HepG2 (cell line): ENCODE data around the gene RREB1. TPM values are rescaled to one million over a fixed set of nuclear protein-coding genes. Genes with fewer than 3 reads are reported as not detected.

Experiments used
- ATF7-NPFF ChIP-seq: sonication (generic); formaldehyde crosslinking; IDR thresholded peaks from 2 replicates; pipeline ENCODE4 v1.8.1; 2023; ENCODE audit warnings: mild to moderate bottlenecking, low read depth, missing genetic modification reagents, moderate library complexity
- FOXA3 ChIP-seq: IDR thresholded peaks from 2 replicates; pipeline ENCODE4 v1.6.1; 2016; ENCODE audit warnings: missing genetic modification reagents, missing compliant biosample characterization
- KDM2A ChIP-seq: sonication (generic); formaldehyde crosslinking; IDR thresholded peaks from 2 replicates; pipeline ENCODE4 v1.4.0; 2020; ENCODE audit warnings: low read depth, missing genetic modification reagents, borderline replicate concordance
- NFE2L1 ChIP-seq: sonication (generic); formaldehyde crosslinking; IDR thresholded peaks from 2 replicates; pipeline ENCODE4 v1.4.0; 2020; ENCODE audit warnings: missing genetic modification reagents, mild to moderate bottlenecking, borderline replicate concordance
- PAF1 ChIP-seq: IDR thresholded peaks from 2 replicates; pipeline ENCODE4 v1.6.1; 2016; ENCODE audit warnings: missing genetic modification reagents, missing compliant biosample characterization
- SALL1 ChIP-seq: sonication (generic); formaldehyde crosslinking; IDR thresholded peaks from 2 replicates; pipeline ENCODE4 v1.8.0; 2022; ENCODE audit warnings: mild to moderate bottlenecking, missing genetic modification reagents
- SKI ChIP-seq: fragments of 450-650 bp; IDR thresholded peaks from one replicate; pipeline ENCODE4 v1.6.1; 2018; ENCODE audit warnings: mild to moderate bottlenecking; ENCODE audit not compliant: partially characterized antibody
- ZNF34 ChIP-seq: sonication (generic); formaldehyde crosslinking; IDR thresholded peaks from 2 replicates; pipeline ENCODE4 v1.4.0; 2020; ENCODE audit warnings: mild to moderate bottlenecking, missing genetic modification reagents, borderline replicate concordance
- ZNF564 ChIP-seq: sonication (generic); formaldehyde crosslinking; IDR thresholded peaks from 2 replicates; pipeline ENCODE4 v1.8.1; 2023; ENCODE audit warnings: mild to moderate bottlenecking, missing genetic modification reagents
- ZNF670 ChIP-seq: sonication (generic); formaldehyde crosslinking; IDR thresholded peaks from 2 replicates; pipeline ENCODE4 v1.8.0; 2022; ENCODE audit warnings: mild to moderate bottlenecking, missing genetic modification reagents, borderline replicate concordance
- polyA plus RNA-seq, 8 experiments: library from polyadenylated mRNA; depleted of rRNA in 3 of 8; stranded (reverse) in 7 of 8; unstranded in 1 of 8; fragments of >200 nt; fragmentation: Illumina TruSeq in 4 of 8; extraction: Trizol in 4 of 8; gene quantifications; 2 replicates each; pipeline versions ENCODE4 v1.2.1 to v1.2.3, GENCODE V29; 2011 to 2016; ENCODE audit warnings: low read depth in 4 of 8, missing spikeins in 1 of 8, mixed read lengths in 1 of 8; ENCODE audit not compliant: insufficient read depth in 1 of 8
- total RNA-seq, 5 experiments: library from RNA; depleted of rRNA; stranded (reverse); fragments of >200 nt; fragmentation: Illumina TruSeq; extraction: Trizol; gene quantifications; 2 replicates each; pipeline ENCODE4 v1.2.3, GENCODE V29; 2016; ENCODE audit warnings: low read depth in 1 of 5
- TF ChIP-seq, protein P1 (sequence below): sonication (generic); formaldehyde crosslinking; IDR thresholded peaks from 2 replicates; pipeline ENCODE4 v1.8.1; 2022; ENCODE audit warnings: low read depth, mild to moderate bottlenecking, missing genetic modification reagents
- TF ChIP-seq, protein P2 (sequence below): sonication (generic); formaldehyde crosslinking; IDR thresholded peaks from 2 replicates; pipeline ENCODE4 v1.4.0; 2020; ENCODE audit warnings: mild to moderate bottlenecking, missing genetic modification reagents
- TF ChIP-seq, protein P3 (sequence below): conservative IDR thresholded peaks from 2 replicates; pipeline ENCODE4 v1.6.1; 2018; ENCODE audit warnings: missing genetic modification reagents
- TF ChIP-seq, protein P4 (sequence below): sonication (generic); formaldehyde crosslinking; IDR thresholded peaks from 2 replicates; pipeline ENCODE4 v1.5.1; 2020; ENCODE audit warnings: mild to moderate bottlenecking, missing genetic modification reagents
- TF ChIP-seq, protein P5 (sequence below): sonication (generic); formaldehyde crosslinking; IDR thresholded peaks from 2 replicates; pipeline ENCODE4 v1.5.1; 2020; ENCODE audit warnings: mild to moderate bottlenecking, missing genetic modification reagents, moderate library complexity

The RREB1 gene
- total and polyA plus RNA-seq, 2 of the 13 experiments (the other 11 are each of a cell fraction or from before 2014, with no cell fraction given): 6.1 to 23.2 TPM

DNA sequence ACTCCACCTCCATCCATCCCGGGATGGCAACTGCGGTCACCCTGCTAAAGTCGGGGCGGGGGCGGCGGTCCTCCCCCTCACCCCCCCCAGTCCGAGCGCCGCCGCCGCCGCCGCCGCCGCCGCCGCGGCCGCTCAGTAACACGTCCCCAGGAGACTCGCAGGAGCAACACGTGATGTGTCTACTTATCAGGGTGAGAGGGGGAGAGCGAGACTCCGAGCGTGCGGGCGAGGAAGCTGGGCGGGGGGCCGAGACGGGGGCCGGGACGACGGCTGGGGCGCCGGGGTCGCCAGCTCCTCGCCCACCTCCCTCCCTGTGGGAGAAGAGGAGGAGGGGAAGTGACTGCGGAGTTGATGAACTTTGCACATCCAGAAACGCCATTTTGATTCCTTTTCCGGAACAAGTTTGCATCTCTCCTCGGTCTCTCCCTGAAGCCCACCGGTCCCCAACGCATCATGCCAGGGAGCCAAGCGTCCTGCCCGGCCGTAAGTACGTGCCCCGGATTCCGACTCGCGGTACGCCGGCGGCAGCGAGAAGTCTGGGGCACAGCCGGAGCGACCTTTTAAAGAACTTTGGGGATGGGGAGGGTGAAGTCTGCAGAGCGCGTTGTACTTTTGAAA, at the start of gene RREB1 (continued):
- TF ChIP-seq, protein P1, sequence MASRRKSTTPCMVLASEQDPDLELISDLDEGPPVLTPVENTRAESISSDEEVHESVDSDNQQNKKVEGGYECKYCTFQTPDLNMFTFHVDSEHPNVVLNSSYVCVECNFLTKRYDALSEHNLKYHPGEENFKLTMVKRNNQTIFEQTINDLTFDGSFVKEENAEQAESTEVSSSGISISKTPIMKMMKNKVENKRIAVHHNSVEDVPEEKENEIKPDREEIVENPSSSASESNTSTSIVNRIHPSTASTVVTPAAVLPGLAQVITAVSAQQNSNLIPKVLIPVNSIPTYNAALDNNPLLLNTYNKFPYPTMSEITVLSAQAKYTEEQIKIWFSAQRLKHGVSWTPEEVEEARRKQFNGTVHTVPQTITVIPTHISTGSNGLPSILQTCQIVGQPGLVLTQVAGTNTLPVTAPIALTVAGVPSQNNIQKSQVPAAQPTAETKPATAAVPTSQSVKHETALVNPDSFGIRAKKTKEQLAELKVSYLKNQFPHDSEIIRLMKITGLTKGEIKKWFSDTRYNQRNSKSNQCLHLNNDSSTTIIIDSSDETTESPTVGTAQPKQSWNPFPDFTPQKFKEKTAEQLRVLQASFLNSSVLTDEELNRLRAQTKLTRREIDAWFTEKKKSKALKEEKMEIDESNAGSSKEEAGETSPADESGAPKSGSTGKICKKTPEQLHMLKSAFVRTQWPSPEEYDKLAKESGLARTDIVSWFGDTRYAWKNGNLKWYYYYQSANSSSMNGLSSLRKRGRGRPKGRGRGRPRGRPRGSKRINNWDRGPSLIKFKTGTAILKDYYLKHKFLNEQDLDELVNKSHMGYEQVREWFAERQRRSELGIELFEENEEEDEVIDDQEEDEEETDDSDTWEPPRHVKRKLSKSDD (CRISPR knock-in tag): peak; percentile 59; the same call in 1 of the 2 replicates
- TF ChIP-seq, protein P2, sequence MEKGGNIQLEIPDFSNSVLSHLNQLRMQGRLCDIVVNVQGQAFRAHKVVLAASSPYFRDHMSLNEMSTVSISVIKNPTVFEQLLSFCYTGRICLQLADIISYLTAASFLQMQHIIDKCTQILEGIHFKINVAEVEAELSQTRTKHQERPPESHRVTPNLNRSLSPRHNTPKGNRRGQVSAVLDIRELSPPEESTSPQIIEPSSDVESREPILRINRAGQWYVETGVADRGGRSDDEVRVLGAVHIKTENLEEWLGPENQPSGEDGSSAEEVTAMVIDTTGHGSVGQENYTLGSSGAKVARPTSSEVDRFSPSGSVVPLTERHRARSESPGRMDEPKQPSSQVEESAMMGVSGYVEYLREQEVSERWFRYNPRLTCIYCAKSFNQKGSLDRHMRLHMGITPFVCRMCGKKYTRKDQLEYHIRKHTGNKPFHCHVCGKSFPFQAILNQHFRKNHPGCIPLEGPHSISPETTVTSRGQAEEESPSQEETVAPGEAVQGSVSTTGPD (CRISPR knock-in tag): no peak
- TF ChIP-seq ZNF34 (CRISPR knock-in tag) (no peak), ATF7-NPFF (CRISPR knock-in tag) (no peak), KDM2A (CRISPR knock-in tag) (peak; percentile 29), SALL1 (CRISPR knock-in tag) (peak; percentile 25; the same call in 1 of the 2 replicates), PAF1 (CRISPR knock-in tag) (no peak), ZNF564 (CRISPR knock-in tag) (no peak), NFE2L1 (CRISPR knock-in tag) (no peak), FOXA3 (CRISPR knock-in tag) (no peak), SKI (peak; percentile 27), ZNF670 (peak; percentile 8; the same call in 1 of the 2 replicates)
- TF ChIP-seq, protein P3, sequence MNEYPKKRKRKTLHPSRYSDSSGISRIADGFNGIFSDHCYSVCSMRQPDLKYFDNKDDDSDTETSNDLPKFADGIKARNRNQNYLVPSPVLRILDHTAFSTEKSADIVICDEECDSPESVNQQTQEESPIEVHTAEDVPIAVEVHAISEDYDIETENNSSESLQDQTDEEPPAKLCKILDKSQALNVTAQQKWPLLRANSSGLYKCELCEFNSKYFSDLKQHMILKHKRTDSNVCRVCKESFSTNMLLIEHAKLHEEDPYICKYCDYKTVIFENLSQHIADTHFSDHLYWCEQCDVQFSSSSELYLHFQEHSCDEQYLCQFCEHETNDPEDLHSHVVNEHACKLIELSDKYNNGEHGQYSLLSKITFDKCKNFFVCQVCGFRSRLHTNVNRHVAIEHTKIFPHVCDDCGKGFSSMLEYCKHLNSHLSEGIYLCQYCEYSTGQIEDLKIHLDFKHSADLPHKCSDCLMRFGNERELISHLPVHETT (CRISPR knock-in tag): peak; percentile 42; the same call in 1 of the 2 replicates
- TF ChIP-seq, protein P4, sequence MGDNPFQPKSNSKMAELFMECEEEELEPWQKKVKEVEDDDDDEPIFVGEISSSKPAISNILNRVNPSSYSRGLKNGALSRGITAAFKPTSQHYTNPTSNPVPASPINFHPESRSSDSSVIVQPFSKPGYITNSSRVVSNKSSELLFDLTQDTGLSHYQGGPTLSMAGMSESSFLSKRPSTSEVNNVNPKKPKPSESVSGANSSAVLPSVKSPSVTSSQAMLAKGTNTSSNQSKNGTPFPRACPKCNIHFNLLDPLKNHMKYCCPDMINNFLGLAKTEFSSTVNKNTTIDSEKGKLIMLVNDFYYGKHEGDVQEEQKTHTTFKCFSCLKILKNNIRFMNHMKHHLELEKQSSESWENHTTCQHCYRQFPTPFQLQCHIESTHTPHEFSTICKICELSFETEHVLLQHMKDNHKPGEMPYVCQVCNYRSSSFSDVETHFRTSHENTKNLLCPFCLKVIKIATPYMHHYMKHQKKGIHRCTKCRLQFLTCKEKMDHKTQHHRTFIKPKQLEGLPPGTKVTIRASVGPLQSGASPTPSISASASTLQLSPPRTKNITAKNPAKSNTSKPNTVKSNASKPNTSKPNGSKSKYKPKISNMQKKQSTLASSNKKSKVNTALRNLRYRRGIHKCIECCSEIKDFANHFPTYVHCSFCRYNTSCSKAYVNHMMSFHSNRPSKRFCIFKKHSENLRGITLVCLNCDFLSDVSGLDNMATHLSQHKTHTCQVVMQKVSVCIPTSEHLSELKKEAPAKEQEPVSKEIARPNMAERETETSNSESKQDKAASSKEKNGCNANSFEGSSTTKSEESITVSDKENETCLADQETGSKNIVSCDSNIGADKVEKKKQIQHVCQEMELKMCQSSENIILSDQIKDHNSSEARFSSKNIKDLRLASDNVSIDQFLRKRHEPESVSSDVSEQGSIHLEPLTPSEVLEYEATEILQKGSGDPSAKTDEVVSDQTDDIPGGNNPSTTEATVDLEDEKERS (CRISPR knock-in tag): no peak
- TF ChIP-seq, protein P5, sequence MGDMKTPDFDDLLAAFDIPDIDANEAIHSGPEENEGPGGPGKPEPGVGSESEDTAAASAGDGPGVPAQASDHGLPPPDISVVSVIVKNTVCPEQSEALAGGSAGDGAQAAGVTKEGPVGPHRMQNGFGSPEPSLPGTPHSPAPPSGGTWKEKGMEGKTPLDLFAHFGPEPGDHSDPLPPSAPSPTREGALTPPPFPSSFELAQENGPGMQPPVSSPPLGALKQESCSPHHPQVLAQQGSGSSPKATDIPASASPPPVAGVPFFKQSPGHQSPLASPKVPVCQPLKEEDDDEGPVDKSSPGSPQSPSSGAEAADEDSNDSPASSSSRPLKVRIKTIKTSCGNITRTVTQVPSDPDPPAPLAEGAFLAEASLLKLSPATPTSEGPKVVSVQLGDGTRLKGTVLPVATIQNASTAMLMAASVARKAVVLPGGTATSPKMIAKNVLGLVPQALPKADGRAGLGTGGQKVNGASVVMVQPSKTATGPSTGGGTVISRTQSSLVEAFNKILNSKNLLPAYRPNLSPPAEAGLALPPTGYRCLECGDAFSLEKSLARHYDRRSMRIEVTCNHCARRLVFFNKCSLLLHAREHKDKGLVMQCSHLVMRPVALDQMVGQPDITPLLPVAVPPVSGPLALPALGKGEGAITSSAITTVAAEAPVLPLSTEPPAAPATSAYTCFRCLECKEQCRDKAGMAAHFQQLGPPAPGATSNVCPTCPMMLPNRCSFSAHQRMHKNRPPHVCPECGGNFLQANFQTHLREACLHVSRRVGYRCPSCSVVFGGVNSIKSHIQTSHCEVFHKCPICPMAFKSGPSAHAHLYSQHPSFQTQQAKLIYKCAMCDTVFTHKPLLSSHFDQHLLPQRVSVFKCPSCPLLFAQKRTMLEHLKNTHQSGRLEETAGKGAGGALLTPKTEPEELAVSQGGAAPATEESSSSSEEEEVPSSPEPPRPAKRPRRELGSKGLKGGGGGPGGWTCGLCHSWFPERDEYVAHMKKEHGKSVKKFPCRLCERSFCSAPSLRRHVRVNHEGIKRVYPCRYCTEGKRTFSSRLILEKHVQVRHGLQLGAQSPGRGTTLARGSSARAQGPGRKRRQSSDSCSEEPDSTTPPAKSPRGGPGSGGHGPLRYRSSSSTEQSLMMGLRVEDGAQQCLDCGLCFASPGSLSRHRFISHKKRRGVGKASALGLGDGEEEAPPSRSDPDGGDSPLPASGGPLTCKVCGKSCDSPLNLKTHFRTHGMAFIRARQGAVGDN (CRISPR knock-in tag): 0 out of 2 replicates have a peak, but pooled peaks have one; percentile 25
